Measurements from ENCODE around the gene NDUFB11. TPM values are rescaled to one million over a fixed set of nuclear protein-coding genes. Genes with fewer than 3 reads are reported as not detected.

The NDUFB11 gene
- total and polyA plus RNA-seq, 2 donors (not counting 3 experiments of a cell fraction or from before 2014, with no cell fraction given) = 65.2 to 88.0 TPM

GRCh38 chrX:47169726-47170515, 25.4 kb upstream of the NDUFB11 start:
- POLR2A ChIA-PET = interaction anchor here (0.6 kb wide), 1 partner anchor 64 kb away, joined by 3 read pairs; no protein-coding TSS in a partner anchor
- Histone ChIP-seq H3K27me3 (ENCODE audit: control insufficient read depth in 2 of 2, insufficient read depth in 2 of 2, low read length in 2 of 2) (no peaks in the 10 kb centered on the region), H4K20me1 (replicated peaks; ENCODE audit: control insufficient read depth, extremely low read depth, insufficient read depth, low read length) (no peaks in the 10 kb centered on the region), H3K4me1 (ENCODE audit: control insufficient read depth, extremely low read depth, insufficient read depth, low read length) (no peaks in the 10 kb centered on the region), H3K4me2 (ENCODE audit: insufficient read depth, low read length) (no peak overlapping the region), H2AFZ (ENCODE audit: low read depth, low read length) (no peak overlapping the region), H3K4me3 (replicated peaks in 1 of 3; ENCODE audit: insufficient read depth in 1 of 3, low read depth in 1 of 3, low read length in 3 of 3) (no peak overlapping the region), H3K9me3 (replicated peaks; ENCODE audit: control insufficient read depth, insufficient read depth, low read length) (no peaks in the 10 kb centered on the region), H3K36me3 (ENCODE audit: control insufficient read depth in 2 of 2, extremely low read depth in 1 of 2, insufficient read depth in 2 of 2, low read length in 2 of 2) (peaks cover 0 to 39% of the 10 kb centered on the region in 2 experiments), H3K79me2 (ENCODE audit: control insufficient read depth, insufficient read depth, low read length) (peaks cover 3% of the 10 kb centered on the region), H3K27ac (ENCODE audit: insufficient read depth, low read depth, low read length) (no peak overlapping the region), H3K9ac (replicated peaks; ENCODE audit: extremely low read depth, insufficient read depth, low read length) (no peak overlapping the region), H3K9me1 (replicated peaks; ENCODE audit: control insufficient read depth, extremely low read depth, insufficient read depth, low read length) (no peaks in the 10 kb centered on the region)
- dilution Hi-C loops (cut with MboI; ENCODE audit: extremely low pct_ligation_motif_present, low sequenced_read_pairs) (no loop called here), intact Hi-C loops (cut with micrococcal nuclease) (no loop called here)
- CTCF ChIA-PET = no interaction called here
- DNase-seq (ENCODE audit: low read depth, low spot score) (no peak), FAIRE-seq (no peak)
- TF ChIP-seq FOS (IDR thresholded peaks at IDR 0.05; ENCODE audit: borderline replicate concordance, insufficient read depth, low read length) (no peak), CTCF (IDR thresholded peaks at IDR 0.05; ENCODE audit: extremely low read depth in 1 of 2, insufficient read depth in 1 of 2, low read depth in 1 of 2, low read length in 2 of 2) (no peak), GATA2 (IDR thresholded peaks at IDR 0.05; ENCODE audit: insufficient read depth, insufficient read length, low read depth, low read length) (no peak), MAX (IDR thresholded peaks at IDR 0.05; ENCODE audit: insufficient read depth, insufficient read length) (no peak), POLR2AphosphoS5 (IDR thresholded peaks at IDR 0.05; ENCODE audit: insufficient read depth, low read depth, low read length) (no peak), POLR2A (IDR thresholded peaks at IDR 0.05; ENCODE audit: low read depth, low read length) (no peak)
- BruUV-seq (replicated peaks) = no TSS peak
